WTC11 (cell line): ENCODE results near the gene HLA-C. TPM values are rescaled to one million over a fixed set of nuclear protein-coding genes. Genes with fewer than 3 reads are reported as not detected.

Experiments used
- ATAC-seq: fragments of 200-7000 bp; cut with Tn5 transposase; 2 replicates; pipeline ENCODE4 v1.10.0; 2021; ENCODE audit warnings: mild to moderate bottlenecking, moderate library complexity
- CTCF ChIA-PET: fragments of 300-600 bp; sonication (Branson Sonifier 250); formaldehyde crosslinking; loops from one replicate; lab custom pipeline; 2021; ENCODE audit warnings: antibody characterized with exemption; lab: Charles Lee
- POLR2A ChIA-PET: fragments of 350-600 bp; sonication (Branson Sonifier 250); formaldehyde crosslinking; loops from one replicate; lab custom pipeline; 2021; ENCODE audit warnings: antibody characterized with exemption; lab: Charles Lee
- DNase-seq: peaks from one replicate; pipeline ENCODE4 v3.0.0; 2021; ENCODE audit warnings: low spot score
- H3K27ac Mint-ChIP-seq: 2 replicates; pipeline ENCODE4 v1.8.0; 2021; ENCODE audit warnings: mixed read lengths
- H3K27me3 Mint-ChIP-seq: 2 replicates; pipeline ENCODE4 v1.8.0; 2021; ENCODE audit warnings: low read depth, mild to moderate bottlenecking, moderate library complexity, mixed read lengths
- H3K36me3 Mint-ChIP-seq: 2 replicates; pipeline ENCODE4 v1.8.0; 2021; ENCODE audit warnings: mixed read lengths
- H3K4me1 Mint-ChIP-seq: 2 replicates; pipeline ENCODE4 v1.8.0; 2022; ENCODE audit warnings: mixed read lengths
- H3K4me3 Mint-ChIP-seq: 2 replicates; pipeline ENCODE4 v1.8.0; 2021; ENCODE audit warnings: mild to moderate bottlenecking, moderate library complexity, mixed read lengths
- H3K9me3 Mint-ChIP-seq: 2 replicates; pipeline ENCODE4 v1.8.0; 2021; ENCODE audit warnings: mixed read lengths
- AFF4 ChIP-seq: sonication (generic); formaldehyde crosslinking; IDR thresholded peaks from 2 replicates; pipeline ENCODE4 v1.8.1; 2023; ENCODE audit warnings: mild to moderate bottlenecking, missing genetic modification reagents, borderline replicate concordance
- E2F4 ChIP-seq: sonication (generic); formaldehyde crosslinking; IDR thresholded peaks from 2 replicates; pipeline ENCODE4 v1.8.1; 2022; ENCODE audit warnings: low read depth, mild to moderate bottlenecking, moderate library complexity, missing genetic modification reagents, borderline replicate concordance
- FOXK1 ChIP-seq: sonication (generic); formaldehyde crosslinking; IDR thresholded peaks from 2 replicates; pipeline ENCODE4 v1.8.0; 2022; ENCODE audit warnings: mild to moderate bottlenecking, moderate library complexity, missing genetic modification reagents
- FOXP1 ChIP-seq: sonication (generic); formaldehyde crosslinking; IDR thresholded peaks from 2 replicates; pipeline ENCODE4 v1.8.0; 2022; ENCODE audit warnings: missing genetic modification reagents, mild to moderate bottlenecking, moderate library complexity, borderline replicate concordance
- GTF2I ChIP-seq: fragments of 250-450 bp; sonication (Bioruptor Pico); conservative IDR thresholded peaks from 2 replicates; pipeline ENCODE4 v1.4.0; 2021; ENCODE audit warnings: mild to moderate bottlenecking
- IRF1 ChIP-seq: sonication (generic); formaldehyde crosslinking; IDR thresholded peaks from 2 replicates; pipeline ENCODE4 v1.8.0; 2023; ENCODE audit warnings: missing genetic modification reagents
- JAZF1 ChIP-seq: fragments of 250-450 bp; sonication (Bioruptor Pico); IDR thresholded peaks from 2 replicates; pipeline ENCODE4 v1.9.0; 2021; ENCODE audit warnings: moderate library complexity, mild to moderate bottlenecking, inconsistent platforms
- JUN ChIP-seq: sonication (generic); formaldehyde crosslinking; IDR thresholded peaks from 2 replicates; pipeline ENCODE4 v1.8.0; 2023; ENCODE audit warnings: mild to moderate bottlenecking, missing genetic modification reagents
- MXD4 ChIP-seq: fragments of 250-450 bp; sonication (Bioruptor Pico); IDR thresholded peaks from 2 replicates; pipeline ENCODE4 v1.8.0; 2021; ENCODE audit warnings: mild to moderate bottlenecking, moderate library complexity, borderline replicate concordance
- PREB ChIP-seq: sonication (generic); formaldehyde crosslinking; IDR thresholded peaks from 2 replicates; pipeline ENCODE4 v1.8.1; 2022; ENCODE audit warnings: mild to moderate bottlenecking, missing genetic modification reagents, moderate library complexity, borderline replicate concordance
- RORB ChIP-seq: fragments of 250-450 bp; sonication (Bioruptor Pico); IDR thresholded peaks from 2 replicates; pipeline ENCODE4 v1.9.0; 2021; ENCODE audit warnings: mild to moderate bottlenecking
- SMAD3 ChIP-seq: sonication (generic); formaldehyde crosslinking; IDR thresholded peaks from 2 replicates; pipeline ENCODE4 v1.8.0; 2022; ENCODE audit warnings: missing genetic modification reagents, mild to moderate bottlenecking, borderline replicate concordance
- TCF7 ChIP-seq: sonication (generic); formaldehyde crosslinking; IDR thresholded peaks from 2 replicates; pipeline ENCODE4 v1.8.0; 2022; ENCODE audit warnings: mild to moderate bottlenecking, low read depth, missing genetic modification reagents, moderate library complexity
- ZNF138 ChIP-seq: sonication (generic); formaldehyde crosslinking; conservative IDR thresholded peaks from 2 replicates; pipeline ENCODE4 v1.8.1; 2022; ENCODE audit warnings: mild to moderate bottlenecking, moderate library complexity, missing genetic modification reagents
- ZNF416 ChIP-seq: fragments of 250-450 bp; sonication (Bioruptor Pico); IDR thresholded peaks from 2 replicates; pipeline ENCODE4 v1.9.0; 2021; ENCODE audit warnings: mild to moderate bottlenecking, inconsistent platforms
- total RNA-seq: library from RNA; stranded (reverse); gene quantifications from 3 replicates; pipeline ENCODE4 v1.2.3, GENCODE V29; 2021

Gene HLA-C
- total RNA-seq, 1 experiment from 2014 or later: 82.9 TPM

GRCh38 chr6:31251261-31251660 lies 20.6 kb downstream of the HLA-C start (continued):
- no peak for TF ChIP-seq AFF4 (CRISPR knock-in tag)
- no peak for TF ChIP-seq E2F4 (CRISPR knock-in tag)
- no peak for TF ChIP-seq ZNF138 (CRISPR knock-in tag)
- no peak for TF ChIP-seq PREB (CRISPR knock-in tag)
- TF ChIP-seq FOXK1: no peak
- TF ChIP-seq, all 79 proteins: peak for 0

- H3K27me3 Mint-ChIP-seq: peaks cover 18% of the 10 kb centered on the region
- ATAC-seq: no peak
- CTCF ChIA-PET: no interaction called here
These were observed 22.7 kb downstream of the HLA-C start for GRCh38 chr6:31249184-31249583.

GRCh38 chr6:31247813-31248212 lies 24.1 kb downstream of the HLA-C start:
- H3K4me3 Mint-ChIP-seq: no peak overlapping the region
- DNase-seq (no peak), ATAC-seq (no peak)
- TF ChIP-seq MXD4 (CRISPR knock-in tag): no peak
- TF ChIP-seq TCF7 (CRISPR knock-in tag): no peak
- TF ChIP-seq JUN: no peak
- ChIA-PET POLR2A (no interaction called here), CTCF (no interaction called here)
- H3K9me3 Mint-ChIP-seq: peaks cover 29% of the 10 kb centered on the region
- peaks cover 13% of the 10 kb centered on the region for H3K36me3 Mint-ChIP-seq
- no peak overlapping the region for H3K27ac Mint-ChIP-seq
- H3K27me3 Mint-ChIP-seq: peaks cover 18% of the 10 kb centered on the region
- peaks cover 13% of the 10 kb centered on the region for H3K4me1 Mint-ChIP-seq

More at GRCh38 chr6:31249184-31249583, 22.7 kb downstream of the HLA-C start:
- Mint-ChIP-seq H3K27ac (no peak overlapping the region), H3K4me3 (no peak overlapping the region), H3K36me3 (peaks cover 13% of the 10 kb centered on the region), H3K4me1 (peaks cover 13% of the 10 kb centered on the region)
- POLR2A ChIA-PET: interaction anchor here (0.7 kb wide), 1 partner anchor 53 kb away, joined by 3 read pairs; no protein-coding TSS in a partner anchor
- no peak for DNase-seq
- TF ChIP-seq IRF1 (CRISPR knock-in tag) (no peak), RORB (CRISPR knock-in tag) (no peak), JUN (no peak), TCF7 (CRISPR knock-in tag) (no peak), GTF2I (no peak), FOXP1 (CRISPR knock-in tag) (no peak), SMAD3 (CRISPR knock-in tag) (no peak), ZNF416 (CRISPR knock-in tag) (no peak), JAZF1 (CRISPR knock-in tag) (no peak)
- TF ChIP-seq, all 79 proteins: peak for 0
- H3K9me3 Mint-ChIP-seq: peaks cover 29% of the 10 kb centered on the region
